Retinal pigment epithelial cell (primary cell): ENCODE results near the gene OR1J1.

ENCODE experiments used
- DNase-seq: peaks from one replicate; pipeline ENCODE4 v3.0.0-alpha.2; 2010; ENCODE audit warnings: low read depth
- H3K4me3 ChIP-seq: 2 replicates; pipeline ENCODE4 v1.5.1; 2011; ENCODE audit warnings: mild to moderate bottlenecking, low read length, control low read depth, moderate library complexity
- CTCF ChIP-seq: conservative IDR thresholded peaks from 2 replicates; pipeline ENCODE4 v1.5.1; 2011; ENCODE audit warnings: low read depth, low read length, control low read depth, inconsistent platforms

Gene OR1J1

GRCh38 chr9:122466456-122466855 lies 11.3 kb downstream of the OR1J1 start:
- DNase-seq = no peak
- H3K4me3 ChIP-seq = no peak overlapping the region
- no peak for TF ChIP-seq CTCF

DNA sequence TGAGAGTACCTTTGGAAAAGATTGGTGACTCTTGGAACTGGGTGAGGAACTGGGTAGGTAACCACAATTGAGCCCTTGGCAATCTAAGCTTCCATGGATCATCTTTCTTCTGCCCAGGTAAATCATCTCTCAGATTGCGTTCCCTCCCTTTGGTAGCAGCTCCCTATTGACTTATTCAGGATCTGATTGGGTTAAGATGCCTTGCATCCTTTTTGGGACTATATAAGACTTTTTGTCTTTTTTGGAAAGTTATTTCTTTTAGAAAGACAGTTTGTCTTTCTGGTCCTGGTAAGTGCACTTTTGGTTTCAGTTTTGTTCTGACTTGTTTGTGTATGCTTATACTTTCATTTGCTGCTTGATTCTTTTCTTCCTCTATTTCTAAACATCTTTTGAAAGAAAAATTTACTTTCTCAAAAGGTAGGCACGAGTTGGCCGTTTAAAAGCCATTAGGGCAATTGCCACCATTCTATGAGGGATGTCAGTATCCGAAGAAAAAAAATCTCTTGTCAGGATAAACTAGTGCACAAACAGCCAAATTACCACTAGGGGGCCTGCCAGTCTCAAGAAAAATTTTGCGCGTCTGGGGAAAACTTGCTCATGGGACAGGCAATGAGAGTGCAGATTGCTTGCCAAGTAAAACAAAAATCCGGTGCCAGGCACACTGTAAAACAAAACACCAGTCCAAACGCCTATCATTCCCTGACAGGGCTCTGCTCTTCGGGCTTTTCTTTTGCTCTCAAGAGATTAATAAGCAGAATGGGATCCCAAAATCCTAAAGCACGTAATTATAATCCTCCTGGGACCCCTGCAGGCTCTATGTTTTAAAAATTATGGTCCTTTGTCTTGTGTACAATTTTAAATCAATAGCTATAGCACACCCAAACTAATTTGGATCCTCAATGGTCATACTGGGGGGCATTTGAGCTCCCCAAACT lies 12.8 kb downstream of the OR1J1 start:
- H3K4me3 ChIP-seq = no peak overlapping the region
- peak; percentile 87 for TF ChIP-seq CTCF
- peak; percentile 79 for DNase-seq

GRCh38 chr9:122463828-122464632 lies 13.7 kb downstream of the OR1J1 start:
- no peak overlapping the region for H3K4me3 ChIP-seq
- no peak for DNase-seq

GRCh38 chr9:122457787-122458186 lies 19.9 kb downstream of the OR1J1 start:
- no peak for TF ChIP-seq CTCF
- no peak overlapping the region for H3K4me3 ChIP-seq
- no peak for DNase-seq

More at GRCh38 chr9:122463828-122464632, 13.7 kb downstream of the OR1J1 start:
- peak; percentile 30 for TF ChIP-seq CTCF

- no peak overlapping the region for H3K4me3 ChIP-seq
- DNase-seq = no peak
- no peak for TF ChIP-seq CTCF
Observed at GRCh38 chr9:122456123-122456522, 21.6 kb downstream of the OR1J1 start.

GRCh38 chr9:122453677-122454135 lies 24.0 kb downstream of the OR1J1 start:
- no peak overlapping the region for H3K4me3 ChIP-seq
- TF ChIP-seq CTCF = no peak
- no peak for DNase-seq
